NB4 (cell line): ENCODE data around the gene SLPI.

Experiments used
- MYC ChIP-seq: IDR thresholded peaks from 2 replicates; pipeline ENCODE4 v1.6.1; 2011; ENCODE audit warnings: low read depth, low read length
- POLR2A ChIP-seq: IDR thresholded peaks from 2 replicates; pipeline ENCODE4 v1.6.1; 2011; ENCODE audit warnings: mild to moderate bottlenecking; ENCODE audit not compliant: insufficient read length; ENCODE audit errors: extremely low read depth
- TF ChIP-seq, protein P1 (sequence below): IDR thresholded peaks from one replicate; pipeline ENCODE4 v1.5.1; 2012; ENCODE audit warnings: low read depth, low read length
- TF ChIP-seq, protein P2 (sequence below): IDR thresholded peaks from 2 replicates; pipeline ENCODE4 v1.6.1; 2011; ENCODE audit warnings: low read depth, low read length

DNA sequence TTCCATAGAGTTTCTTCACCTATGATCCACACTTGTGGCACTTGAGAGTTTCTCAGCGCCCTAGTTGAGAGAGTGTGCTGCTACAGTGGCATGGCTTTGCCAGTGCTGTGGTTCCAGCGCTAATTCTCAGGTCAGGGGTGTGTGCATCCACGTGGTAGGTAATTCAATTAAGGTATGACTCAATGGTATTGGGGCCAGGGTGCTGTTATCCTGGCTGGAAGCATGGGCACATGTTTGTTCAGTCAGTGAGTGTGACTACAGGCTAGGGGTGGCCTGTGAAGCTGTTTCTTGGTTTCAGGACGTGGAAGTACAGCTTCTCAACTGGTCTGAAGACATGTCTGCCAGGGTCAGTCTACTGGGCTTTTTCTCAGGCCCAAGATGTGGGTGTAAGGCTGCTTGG is 36.2 kb downstream of the SLPI start:
- TF ChIP-seq, protein P1, sequence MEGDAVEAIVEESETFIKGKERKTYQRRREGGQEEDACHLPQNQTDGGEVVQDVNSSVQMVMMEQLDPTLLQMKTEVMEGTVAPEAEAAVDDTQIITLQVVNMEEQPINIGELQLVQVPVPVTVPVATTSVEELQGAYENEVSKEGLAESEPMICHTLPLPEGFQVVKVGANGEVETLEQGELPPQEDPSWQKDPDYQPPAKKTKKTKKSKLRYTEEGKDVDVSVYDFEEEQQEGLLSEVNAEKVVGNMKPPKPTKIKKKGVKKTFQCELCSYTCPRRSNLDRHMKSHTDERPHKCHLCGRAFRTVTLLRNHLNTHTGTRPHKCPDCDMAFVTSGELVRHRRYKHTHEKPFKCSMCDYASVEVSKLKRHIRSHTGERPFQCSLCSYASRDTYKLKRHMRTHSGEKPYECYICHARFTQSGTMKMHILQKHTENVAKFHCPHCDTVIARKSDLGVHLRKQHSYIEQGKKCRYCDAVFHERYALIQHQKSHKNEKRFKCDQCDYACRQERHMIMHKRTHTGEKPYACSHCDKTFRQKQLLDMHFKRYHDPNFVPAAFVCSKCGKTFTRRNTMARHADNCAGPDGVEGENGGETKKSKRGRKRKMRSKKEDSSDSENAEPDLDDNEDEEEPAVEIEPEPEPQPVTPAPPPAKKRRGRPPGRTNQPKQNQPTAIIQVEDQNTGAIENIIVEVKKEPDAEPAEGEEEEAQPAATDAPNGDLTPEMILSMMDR = no peak
- TF ChIP-seq POLR2A (no peak), MYC (no peak)
- TF ChIP-seq, protein P2, sequence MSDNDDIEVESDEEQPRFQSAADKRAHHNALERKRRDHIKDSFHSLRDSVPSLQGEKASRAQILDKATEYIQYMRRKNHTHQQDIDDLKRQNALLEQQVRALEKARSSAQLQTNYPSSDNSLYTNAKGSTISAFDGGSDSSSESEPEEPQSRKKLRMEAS = no peak
